NT2/D1 (cell line): ENCODE data around the gene TTLL5.

ENCODE experiments used
- SUZ12 ChIP-seq: IDR thresholded peaks from 2 replicates; pipeline ENCODE4 v1.6.1; 2011; ENCODE audit not compliant: insufficient read length, insufficient read depth; ENCODE audit errors: extremely low read depth
- YY1 ChIP-seq: IDR thresholded peaks from 2 replicates; pipeline ENCODE4 v1.6.1; 2011; ENCODE audit not compliant: insufficient read length, insufficient read depth
- ZNF274 ChIP-seq: IDR thresholded peaks from 2 replicates; pipeline ENCODE4 v1.6.1; 2011; ENCODE audit warnings: mild to moderate bottlenecking, low read depth, low read length

DNA sequence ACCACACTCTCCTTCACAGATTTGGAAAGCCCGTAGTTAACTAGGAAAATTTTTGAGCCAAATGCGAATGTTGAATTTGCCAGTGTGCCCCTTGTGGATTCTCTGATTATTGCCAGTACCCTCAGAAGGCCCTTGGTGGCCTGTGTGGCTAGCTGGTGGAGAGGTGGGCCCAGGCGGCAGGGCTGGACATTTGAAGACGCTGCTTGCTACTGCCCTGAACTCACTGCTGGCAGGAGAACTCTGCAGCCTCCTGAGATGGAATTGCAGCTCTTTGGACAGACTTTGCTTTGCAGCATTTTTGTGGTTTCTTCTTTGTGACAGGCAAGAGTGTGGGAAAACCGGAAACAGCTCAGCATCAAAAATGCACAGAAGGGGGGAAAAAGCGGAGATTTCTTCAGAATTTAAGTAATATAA is 223.2 kb downstream of the TTLL5 start:
- TF ChIP-seq ZNF274 (no peak), SUZ12 (no peak), YY1 (no peak)
